ENCODE measurements around the gene CCSAP. TPM values are rescaled to one million over a fixed set of nuclear protein-coding genes. Genes with fewer than 3 reads are reported as not detected.

CCSAP gene
- total RNA-seq, 1 donor from 2014 or later = 8.0 TPM

GRCh38 chr1:229303855-229304254 lies 39.0 kb downstream of the CCSAP start:
- FAIRE-seq (no peak), DNase-seq (ENCODE audit: low read depth) (no peak)
- Mint-ChIP-seq H3K36me3 (ENCODE audit: low read depth, unreplicated experiment) (peaks cover 15% of the 10 kb centered on the region), H3K9me3 (ENCODE audit: unreplicated experiment) (no peaks in the 10 kb centered on the region), H3K4me3 (ENCODE audit: unreplicated experiment) (no peak overlapping the region), H3K27ac (ENCODE audit: unreplicated experiment) (no peak overlapping the region), H3K4me1 (ENCODE audit: low read depth, unreplicated experiment) (peaks cover 7% of the 10 kb centered on the region), H3K27me3 (ENCODE audit: low read depth, unreplicated experiment) (no peaks in the 10 kb centered on the region)
- Histone ChIP-seq H3K9me3 (ENCODE audit: insufficient read depth, low read depth, low read length) (no peaks in the 10 kb centered on the region), H3K4me3 (ENCODE audit: insufficient read depth, low read depth, low read length) (no peak overlapping the region), H3K27me3 (ENCODE audit: insufficient read depth, low read length) (no peaks in the 10 kb centered on the region), H3K9ac (ENCODE audit: low read length) (no peak overlapping the region), H3K4me2 (ENCODE audit: low read length) (no peak overlapping the region), H4K20me1 (ENCODE audit: insufficient read depth, low read length) (no peaks in the 10 kb centered on the region), H3K79me2 (ENCODE audit: insufficient read depth, low read length) (no peaks in the 10 kb centered on the region), H3K4me1 (ENCODE audit: insufficient read depth, low read length) (no peaks in the 10 kb centered on the region), H3K36me3 (ENCODE audit: insufficient read depth, low read length) (peaks cover 31% of the 10 kb centered on the region), H2AFZ (ENCODE audit: low read depth, low read length) (no peak overlapping the region), H3K27ac (ENCODE audit: low read depth, low read length) (no peak overlapping the region)
- TF ChIP-seq, protein P1, sequence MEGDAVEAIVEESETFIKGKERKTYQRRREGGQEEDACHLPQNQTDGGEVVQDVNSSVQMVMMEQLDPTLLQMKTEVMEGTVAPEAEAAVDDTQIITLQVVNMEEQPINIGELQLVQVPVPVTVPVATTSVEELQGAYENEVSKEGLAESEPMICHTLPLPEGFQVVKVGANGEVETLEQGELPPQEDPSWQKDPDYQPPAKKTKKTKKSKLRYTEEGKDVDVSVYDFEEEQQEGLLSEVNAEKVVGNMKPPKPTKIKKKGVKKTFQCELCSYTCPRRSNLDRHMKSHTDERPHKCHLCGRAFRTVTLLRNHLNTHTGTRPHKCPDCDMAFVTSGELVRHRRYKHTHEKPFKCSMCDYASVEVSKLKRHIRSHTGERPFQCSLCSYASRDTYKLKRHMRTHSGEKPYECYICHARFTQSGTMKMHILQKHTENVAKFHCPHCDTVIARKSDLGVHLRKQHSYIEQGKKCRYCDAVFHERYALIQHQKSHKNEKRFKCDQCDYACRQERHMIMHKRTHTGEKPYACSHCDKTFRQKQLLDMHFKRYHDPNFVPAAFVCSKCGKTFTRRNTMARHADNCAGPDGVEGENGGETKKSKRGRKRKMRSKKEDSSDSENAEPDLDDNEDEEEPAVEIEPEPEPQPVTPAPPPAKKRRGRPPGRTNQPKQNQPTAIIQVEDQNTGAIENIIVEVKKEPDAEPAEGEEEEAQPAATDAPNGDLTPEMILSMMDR (IDR thresholded peaks at IDR 0.05; ENCODE audit: insufficient read depth, low read depth, low read length) = no peak
- TF ChIP-seq EZH2 (IDR thresholded peaks at IDR 0.05; ENCODE audit: insufficient read depth, low read length) = no peak

- no peak overlapping the region for H3K27ac Mint-ChIP-seq (ENCODE audit: unreplicated experiment)
- DNase-seq (ENCODE audit: low read depth) = no peak
- H3K79me2 ChIP-seq (ENCODE audit: insufficient read depth, low read length) = no peaks in the 10 kb centered on the region
- peaks cover 29% of the 10 kb centered on the region for H3K36me3 ChIP-seq (ENCODE audit: insufficient read depth, low read length)
- no peak overlapping the region for H3K9ac ChIP-seq (ENCODE audit: low read length)
- H3K4me1 ChIP-seq (ENCODE audit: insufficient read depth, low read length) = no peaks in the 10 kb centered on the region
- H3K27me3 Mint-ChIP-seq (ENCODE audit: low read depth, unreplicated experiment) = no peaks in the 10 kb centered on the region
- peaks cover 7% of the 10 kb centered on the region for H3K4me1 Mint-ChIP-seq (ENCODE audit: low read depth, unreplicated experiment)
- H3K27ac ChIP-seq (ENCODE audit: low read depth, low read length) = no peak overlapping the region
- no peaks in the 10 kb centered on the region for H4K20me1 ChIP-seq (ENCODE audit: insufficient read depth, low read length)
- H3K9me3 Mint-ChIP-seq (ENCODE audit: unreplicated experiment) = no peaks in the 10 kb centered on the region
- H3K9me3 ChIP-seq (ENCODE audit: insufficient read depth, low read depth, low read length) = no peaks in the 10 kb centered on the region
- no peak overlapping the region for H2AFZ ChIP-seq (ENCODE audit: low read depth, low read length)
- H3K4me3 ChIP-seq (ENCODE audit: insufficient read depth, low read depth, low read length) = no peak overlapping the region
- no peak overlapping the region for H3K4me3 Mint-ChIP-seq (ENCODE audit: unreplicated experiment)
- TF ChIP-seq, protein P1 (IDR thresholded peaks at IDR 0.05; ENCODE audit: insufficient read depth, low read depth, low read length) = no peak
- no peak for TF ChIP-seq EZH2 (IDR thresholded peaks at IDR 0.05; ENCODE audit: insufficient read depth, low read length)
- no peak for FAIRE-seq
- H3K36me3 Mint-ChIP-seq (ENCODE audit: low read depth, unreplicated experiment) = peaks cover 9% of the 10 kb centered on the region
- no peaks in the 10 kb centered on the region for H3K27me3 ChIP-seq (ENCODE audit: insufficient read depth, low read length)
- no peak overlapping the region for H3K4me2 ChIP-seq (ENCODE audit: low read length)
Measured at GRCh38 chr1:229302740-229303139, 40.1 kb downstream of the CCSAP start.

DNA sequence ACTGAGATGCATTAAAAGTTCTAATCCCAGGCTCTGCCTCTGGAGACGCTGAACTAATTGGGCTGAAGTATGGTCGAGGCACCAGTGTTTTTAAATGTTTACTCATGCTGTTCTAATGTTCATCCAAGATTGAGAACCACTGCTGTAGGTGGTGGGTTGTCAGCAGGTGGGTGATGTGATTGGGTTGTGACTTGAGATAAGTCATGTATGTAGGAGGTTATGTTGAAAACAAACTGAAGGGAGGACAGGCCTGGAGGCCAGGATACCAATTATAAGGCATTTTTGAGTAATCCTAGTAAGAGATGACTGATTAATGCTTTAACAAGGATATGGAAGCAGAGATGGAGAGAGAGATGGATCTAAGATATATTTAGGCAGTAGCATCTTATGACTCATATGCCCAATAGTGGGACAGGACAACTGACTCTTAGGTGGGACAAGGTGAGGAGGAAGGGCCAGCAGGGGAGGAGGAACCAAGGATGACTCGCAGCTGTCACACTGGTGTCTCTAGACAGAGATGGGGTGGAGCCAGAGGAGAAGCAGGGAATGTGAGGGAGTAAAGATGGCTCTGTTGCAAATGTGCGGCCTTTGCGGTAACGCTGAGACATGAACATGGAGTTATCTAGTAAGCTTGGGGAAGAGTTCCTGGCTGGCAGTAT lies 42.6 kb downstream of the CCSAP start:
- peaks cover 25% of the 10 kb centered on the region for H3K4me1 Mint-ChIP-seq (ENCODE audit: low read depth, unreplicated experiment)
- no peaks in the 10 kb centered on the region for H3K27me3 Mint-ChIP-seq (ENCODE audit: low read depth, unreplicated experiment)
- TF ChIP-seq EZH2 (IDR thresholded peaks at IDR 0.05; ENCODE audit: insufficient read depth, low read length) = no peak
- TF ChIP-seq, protein P1 (IDR thresholded peaks at IDR 0.05; ENCODE audit: insufficient read depth, low read depth, low read length) = no peak
- Histone ChIP-seq H3K9ac (ENCODE audit: low read length) (no peak overlapping the region), H3K4me1 (ENCODE audit: insufficient read depth, low read length) (peaks cover 3% of the 10 kb centered on the region), H2AFZ (ENCODE audit: low read depth, low read length) (no peak overlapping the region), H3K27ac (ENCODE audit: low read depth, low read length) (no peak overlapping the region), H3K36me3 (ENCODE audit: insufficient read depth, low read length) (peaks cover 29% of the 10 kb centered on the region), H3K27me3 (ENCODE audit: insufficient read depth, low read length) (no peaks in the 10 kb centered on the region), H3K4me2 (ENCODE audit: low read length) (no peak overlapping the region), H4K20me1 (ENCODE audit: insufficient read depth, low read length) (no peaks in the 10 kb centered on the region), H3K79me2 (ENCODE audit: insufficient read depth, low read length) (no peaks in the 10 kb centered on the region), H3K9me3 (ENCODE audit: insufficient read depth, low read depth, low read length) (no peaks in the 10 kb centered on the region), H3K4me3 (ENCODE audit: insufficient read depth, low read depth, low read length) (no peak overlapping the region)
- peaks cover 13% of the 10 kb centered on the region for H3K36me3 Mint-ChIP-seq (ENCODE audit: low read depth, unreplicated experiment)
- DNase-seq (ENCODE audit: low read depth) = no peak
- FAIRE-seq = no peak
- H3K9me3 Mint-ChIP-seq (ENCODE audit: unreplicated experiment) = no peaks in the 10 kb centered on the region
- H3K4me3 Mint-ChIP-seq (ENCODE audit: unreplicated experiment) = no peak overlapping the region
- H3K27ac Mint-ChIP-seq (ENCODE audit: unreplicated experiment) = no peak overlapping the region

Data from astrocyte (in vitro differentiated cells and primary cell).